ENCODE measurements around the gene CDADC1.
"Not testable (repeated sequence)": the region's sequence is repeated elsewhere in the genome, so short reads cannot be mapped to it uniquely, and the experiment has no call there.

Gene CDADC1

GRCh38 chr13:49279112-49279511 lies 31.4 kb downstream of the CDADC1 start:
- DNase-seq (ENCODE audit: extremely low spot score), result no peak
- POLR2A ChIA-PET, result no interaction called here
- CTCF ChIA-PET, result interaction anchor here (0.9 to 6.5 kb wide), 16 partner anchors 9 to 529 kb away, joined by 3 to 44 read pairs (median 8); partner anchors contain the start of gene CDADC1
- no peak for TF ChIP-seq CTCF (IDR thresholded peaks at IDR 0.05; ENCODE audit: control extremely low read depth, extremely low read depth, low read depth, missing control alignments)

GRCh38 chr13:49279885-49280284 lies 32.2 kb downstream of the CDADC1 start:
- no peak for TF ChIP-seq CTCF (IDR thresholded peaks at IDR 0.05; ENCODE audit: control extremely low read depth, extremely low read depth, low read depth, missing control alignments)
- POLR2A ChIA-PET, result no interaction called here
- no peak for DNase-seq (ENCODE audit: extremely low spot score)
- CTCF ChIA-PET, result interaction anchor here (1.0 to 6.5 kb wide), 21 partner anchors 9 to 530 kb away, joined by 3 to 44 read pairs (median 8); partner anchors contain the start of gene CDADC1

- DNase-seq (ENCODE audit: extremely low spot score), result no peak
- TF ChIP-seq CTCF (IDR thresholded peaks at IDR 0.05; ENCODE audit: control extremely low read depth, extremely low read depth, low read depth, missing control alignments), result no peak
- ChIA-PET CTCF (no interaction called here), POLR2A (no interaction called here)
Measured at GRCh38 chr13:49287995-49288394, 40.3 kb downstream of the CDADC1 start.

GRCh38 chr13:49288458-49288857 lies 40.7 kb downstream of the CDADC1 start:
- ChIA-PET POLR2A (no interaction called here), CTCF (interaction anchor here (0.9 to 1.9 kb wide), 4 partner anchors 8 to 48 kb away, joined by 3 to 6 read pairs (median 3); no protein-coding TSS in a partner anchor)
- TF ChIP-seq CTCF (IDR thresholded peaks at IDR 0.05; ENCODE audit: control extremely low read depth, extremely low read depth, low read depth, missing control alignments), result no peak

GRCh38 chr13:49292742-49293486 lies 45.2 kb downstream of the CDADC1 start:
- POLR2A ChIA-PET, result no interaction called here
- no peak for TF ChIP-seq CTCF (IDR thresholded peaks at IDR 0.05; ENCODE audit: control extremely low read depth, extremely low read depth, low read depth, missing control alignments)
- DNase-seq (ENCODE audit: extremely low spot score), result no peak
- CTCF ChIA-PET, result interaction anchor here (2.4 to 2.6 kb wide), 2 partner anchors 9 to 42 kb away, joined by 5 to 13 read pairs; no protein-coding TSS in a partner anchor

More at GRCh38 chr13:49288458-49288857, 40.7 kb downstream of the CDADC1 start:
- no peak for DNase-seq (ENCODE audit: extremely low spot score)

GRCh38 chr13:49294723-49295122 lies 47.0 kb downstream of the CDADC1 start:
- POLR2A ChIA-PET; DNase-seq (ENCODE audit: extremely low spot score): not testable (repeated sequence)
- CTCF ChIA-PET, result interaction anchor here (1.0 to 2.7 kb wide), 6 partner anchors 8 to 312 kb away, joined by 3 to 16 read pairs (median 3); no protein-coding TSS in a partner anchor

GRCh38 chr13:49295244-49295643 lies 47.5 kb downstream of the CDADC1 start:
- POLR2A ChIA-PET, result no interaction called here
- CTCF ChIA-PET, result interaction anchor here (0.9 to 2.7 kb wide), 6 partner anchors 9 to 312 kb away, joined by 3 to 16 read pairs (median 5); no protein-coding TSS in a partner anchor
- DNase-seq (ENCODE audit: extremely low spot score), result no peak

More at GRCh38 chr13:49295244-49295643, 47.5 kb downstream of the CDADC1 start:
- TF ChIP-seq CTCF (IDR thresholded peaks at IDR 0.05; ENCODE audit: control extremely low read depth, extremely low read depth, low read depth, missing control alignments), result no peak

Data from GM10248 (cell line).